Gastroesophageal sphincter (tissue), 4 donors: ENCODE measurements around the gene THADA. TPM values are rescaled to one million over a fixed set of nuclear protein-coding genes. Genes with fewer than 3 reads are reported as not detected.
"Not testable (repeated sequence)": the region's sequence is repeated elsewhere in the genome, so short reads cannot be mapped to it uniquely, and the experiment has no call there.

ENCODE experiments used
- ATAC-seq: fragments of 150-250 bp; one replicate; pipeline ENCODE4 v1.9.1; 2016; ENCODE audit warnings: mild to moderate bottlenecking, moderate library complexity
- H3K27ac ChIP-seq, 4 donors: fragments of 200-600 bp; sonication (generic) in 3 of 4; 1 replicate in 3 of 4; 2 replicates in 1 of 4; pipeline ENCODE4 v1.5.1; 2016 to 2019
- H3K27me3 ChIP-seq: fragments of 200-600 bp; sonication (generic); one replicate; pipeline ENCODE4 v1.5.1; 2019
- H3K36me3 ChIP-seq, 2 donors: fragments of 200-600 bp; sonication (generic); one replicate each; pipeline ENCODE4 v1.5.1; 2019; ENCODE audit warnings: control low read depth in 1 of 2
- H3K4me1 ChIP-seq, 3 donors: fragments of 200-600 bp; sonication (generic); 1 replicate in 2 of 3; 2 replicates in 1 of 3; pipeline ENCODE4 v1.5.1; 2016 to 2019; ENCODE audit warnings: control low read depth in 2 of 3
- H3K4me3 ChIP-seq, 2 donors: fragments of 200-600 bp; sonication (generic); one replicate each; pipeline ENCODE4 v1.5.1; 2019; ENCODE audit warnings: mild to moderate bottlenecking in 1 of 2, moderate library complexity in 1 of 2
- H3K9me3 ChIP-seq, 3 donors: fragments of 200-600 bp; sonication (generic); one replicate each; pipeline ENCODE4 v1.5.1; 2017 to 2019; ENCODE audit warnings: control low read depth in 2 of 3
- CTCF ChIP-seq, 4 experiments: fragments of 200-600 bp in 2 of 4; fragments of 450-650 bp in 2 of 4; sonication (generic) in 1 of 4; IDR thresholded peaks; one replicate each; pipeline ENCODE4 v1.5.1; 2017 to 2019; ENCODE audit warnings: antibody characterized with exemption in 4 of 4, mild to moderate bottlenecking in 2 of 4, moderate library complexity in 2 of 4
- EP300 ChIP-seq: sonication (generic); formaldehyde crosslinking; IDR thresholded peaks from one replicate; pipeline ENCODE4 v1.6.1; 2017; ENCODE audit warnings: antibody characterized with exemption, mild to moderate bottlenecking
- POLR2A ChIP-seq, 2 donors: fragments of 450-650 bp; IDR thresholded peaks; one replicate each; pipeline ENCODE4 v1.6.1; 2017; ENCODE audit warnings: antibody characterized with exemption in 2 of 2, mild to moderate bottlenecking in 2 of 2, moderate library complexity in 1 of 2
- POLR2AphosphoS5 ChIP-seq: sonication (generic); formaldehyde crosslinking; IDR thresholded peaks from one replicate; pipeline ENCODE4 v1.6.1; 2017; ENCODE audit warnings: antibody characterized with exemption
- WGBS, 2 donors: methylation state at CpG; one replicate each; pipeline ENCODE4 v1.1.5; 2018; ENCODE audit warnings: low coverage in 1 of 2; 5-methylcytosine and 5-hydroxymethylcytosine counted together
- total RNA-seq, 4 donors: library from RNA; depleted of rRNA; stranded (reverse); fragments of >200 nt; gene quantifications; one replicate each; pipeline ENCODE4 v1.1.0, GENCODE V29; 2016

The THADA gene
- total RNA-seq, 4 donors from 2014 or later, result 19.7 to 34.4 (median 22.3) TPM

GRCh38 chr2:43605079-43605655, 9.3 kb upstream of the THADA start:
- TF ChIP-seq POLR2A (IDR thresholded peaks at IDR 0.05) (no peak), CTCF (IDR thresholded peaks at IDR 0.05) (peak in 2 of 4 experiments; percentile 27 to 30), EP300 (no peak), POLR2AphosphoS5 (no peak)
- peaks cover 0 to 5% (median 0%) of the 10 kb centered on the region in 3 donors for H3K4me1 ChIP-seq
- H3K27me3 ChIP-seq, result no peaks in the 10 kb centered on the region
- H3K36me3 ChIP-seq, result no peaks in the 10 kb centered on the region
- no peak overlapping the region for H3K4me3 ChIP-seq
- 5 to 11% methylated on average over 2 of the region's 2 CpGs for WGBS, 2 donors
- no peak for ATAC-seq
- no peak overlapping the region for H3K27ac ChIP-seq
- no peaks in the 10 kb centered on the region for H3K9me3 ChIP-seq

- peaks cover 0 to 5% (median 0%) of the 10 kb centered on the region in 3 donors for H3K4me1 ChIP-seq
- TF ChIP-seq EP300, result no peak
- no peak for TF ChIP-seq POLR2AphosphoS5
- TF ChIP-seq POLR2A (IDR thresholded peaks at IDR 0.05), result no peak
- TF ChIP-seq CTCF (IDR thresholded peaks at IDR 0.05), result no peak
- H3K36me3 ChIP-seq, result no peaks in the 10 kb centered on the region
- H3K4me3 ChIP-seq, result no peak overlapping the region
- ATAC-seq, result no peak
- WGBS, 2 donors, result 30 to 63% methylated on average over 1 to 4 of the region's 4 CpGs
- H3K27me3 ChIP-seq, result no peaks in the 10 kb centered on the region
- no peaks in the 10 kb centered on the region for H3K9me3 ChIP-seq
- no peak overlapping the region for H3K27ac ChIP-seq
Measured at GRCh38 chr2:43604674-43605073, 8.8 kb upstream of the THADA start.

GRCh38 chr2:43600596-43600995, 4.8 kb upstream of the THADA start:
- H3K36me3 ChIP-seq, H3K4me1 ChIP-seq, H3K27me3 ChIP-seq, H3K4me3 ChIP-seq, ATAC-seq, H3K9me3 ChIP-seq, H3K27ac ChIP-seq: not testable (repeated sequence)
- WGBS, 2 donors, result 50 to 60% methylated on average over 1 of the region's 1 CpG

GRCh38 chr2:43594875-43595274, 963 bp downstream of the THADA start:
- WGBS, 2 donors, result 67 to 92% methylated on average over 1 to 3 of the region's 3 CpGs
- peak overlapping the region in 1 of 4 donors; percentile 94 for H3K27ac ChIP-seq
- H3K36me3 ChIP-seq, result peaks cover 0 to 25% of the 10 kb centered on the region in 2 donors
- no peak for ATAC-seq
- H3K27me3 ChIP-seq, result no peaks in the 10 kb centered on the region
- peak overlapping the region; percentile 58 to 72 for H3K4me3 ChIP-seq
- no peak for TF ChIP-seq POLR2A (IDR thresholded peaks at IDR 0.05)
- no peak for TF ChIP-seq EP300
- no peak for TF ChIP-seq POLR2AphosphoS5
- no peak for TF ChIP-seq CTCF (IDR thresholded peaks at IDR 0.05)
- H3K9me3 ChIP-seq, result no peaks in the 10 kb centered on the region
- peaks cover 4 to 31% (median 7%) of the 10 kb centered on the region in 3 donors for H3K4me1 ChIP-seq

GRCh38 chr2:43593254-43593653, 2.6 kb downstream of the THADA start:
- H3K4me1 ChIP-seq, result peaks cover 4 to 31% (median 7%) of the 10 kb centered on the region in 3 donors
- WGBS, 2 donors, result 76 to 90% methylated on average over 3 of the region's 3 CpGs
- TF ChIP-seq EP300, result no peak
- no peak for TF ChIP-seq POLR2A (IDR thresholded peaks at IDR 0.05)
- no peak for TF ChIP-seq POLR2AphosphoS5
- no peak for TF ChIP-seq CTCF (IDR thresholded peaks at IDR 0.05)
- H3K4me3 ChIP-seq, result no peak overlapping the region
- H3K9me3 ChIP-seq, result no peaks in the 10 kb centered on the region
- H3K27ac ChIP-seq, result no peak overlapping the region
- ATAC-seq, result no peak
- H3K36me3 ChIP-seq, result peaks cover 0 to 40% of the 10 kb centered on the region in 2 donors
- H3K27me3 ChIP-seq, result no peaks in the 10 kb centered on the region
